ENCODE data around the gene KIAA0825. TPM values are rescaled to one million over a fixed set of nuclear protein-coding genes. Genes with fewer than 3 reads are reported as not detected.

KIAA0825 gene
- total RNA-seq, 1 experiment from 2014 or later, result 1.3 TPM

DNA sequence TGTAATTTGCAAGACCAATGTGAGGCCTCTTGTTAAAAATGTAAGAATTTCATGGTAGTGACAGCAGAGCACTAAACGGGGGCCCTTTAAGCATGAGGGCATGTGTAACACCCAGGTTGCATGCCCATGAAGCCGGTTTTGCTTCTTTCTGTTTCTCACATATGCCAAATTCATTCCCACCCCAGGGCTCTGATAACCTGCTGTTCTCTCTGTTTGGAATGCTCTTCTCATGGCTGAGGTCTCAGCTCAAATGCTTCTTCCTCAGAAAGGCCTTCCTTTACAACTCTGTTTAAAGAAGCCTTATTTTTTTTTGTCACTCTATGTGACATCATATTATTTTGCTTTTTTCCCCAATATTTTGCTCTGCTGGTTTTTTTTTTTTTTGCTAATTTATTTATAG, 369.0 kb downstream of the KIAA0825 start:
- Mint-ChIP-seq H3K27ac (no peak overlapping the region; the same call in 1 of the 2 replicates), H3K4me1 (peaks cover 29% of the 10 kb centered on the region), H3K9me3 (no peaks in the 10 kb centered on the region), H3K36me3 (no peaks in the 10 kb centered on the region), H3K4me3 (no peak overlapping the region), H3K27me3 (ENCODE audit: low read depth) (no peaks in the 10 kb centered on the region)
- POLR2A ChIA-PET, result no interaction called here
- peak; percentile 79 for TF ChIP-seq ZNF423 (CRISPR knock-in tag; IDR thresholded peaks at IDR 0.05)
- TF ChIP-seq MAX (CRISPR knock-in tag; IDR thresholded peaks at IDR 0.05), result no peak
- DNase-seq (ENCODE audit: low spot score), result no peak
- peak; percentile 67 for ATAC-seq
- CTCF ChIA-PET, result no interaction called here

- ChIA-PET POLR2A (no interaction called here), CTCF (no interaction called here)
- Mint-ChIP-seq H3K36me3 (no peaks in the 10 kb centered on the region), H3K4me1 (peaks cover 29% of the 10 kb centered on the region), H3K9me3 (no peaks in the 10 kb centered on the region), H3K4me3 (no peak overlapping the region), H3K27me3 (ENCODE audit: low read depth) (no peaks in the 10 kb centered on the region), H3K27ac (0 out of 2 replicates have a peak overlapping the region, but pooled peaks have one; percentile 4)
- TF ChIP-seq, protein P1, sequence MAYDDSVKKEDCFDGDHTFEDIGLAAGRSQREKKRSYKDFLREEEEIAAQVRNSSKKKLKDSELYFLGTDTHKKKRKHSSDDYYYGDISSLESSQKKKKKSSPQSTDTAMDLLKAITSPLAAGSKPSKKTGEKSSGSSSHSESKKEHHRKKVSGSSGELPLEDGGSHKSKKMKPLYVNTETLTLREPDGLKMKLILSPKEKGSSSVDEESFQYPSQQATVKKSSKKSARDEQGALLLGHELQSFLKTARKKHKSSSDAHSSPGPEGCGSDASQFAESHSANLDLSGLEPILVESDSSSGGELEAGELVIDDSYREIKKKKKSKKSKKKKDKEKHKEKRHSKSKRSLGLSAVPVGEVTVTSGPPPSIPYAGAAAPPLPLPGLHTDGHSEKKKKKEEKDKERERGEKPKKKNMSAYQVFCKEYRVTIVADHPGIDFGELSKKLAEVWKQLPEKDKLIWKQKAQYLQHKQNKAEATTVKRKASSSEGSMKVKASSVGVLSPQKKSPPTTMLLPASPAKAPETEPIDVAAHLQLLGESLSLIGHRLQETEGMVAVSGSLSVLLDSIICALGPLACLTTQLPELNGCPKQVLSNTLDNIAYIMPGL (CRISPR knock-in tag; IDR thresholded peaks at IDR 0.05), result no peak
- no peak for TF ChIP-seq ZNF263 (CRISPR knock-in tag; IDR thresholded peaks at IDR 0.05; ENCODE audit: low read depth)
- no peak for TF ChIP-seq ZNF396 (CRISPR knock-in tag; IDR thresholded peaks at IDR 0.05; ENCODE audit: borderline replicate concordance)
- TF ChIP-seq STAT6 (CRISPR knock-in tag; conservative IDR thresholded peaks at IDR 0.05; ENCODE audit: low read depth), result no peak
- TF ChIP-seq ZNF281 (CRISPR knock-in tag; IDR thresholded peaks at IDR 0.05), result no peak
- TF ChIP-seq, protein P2, sequence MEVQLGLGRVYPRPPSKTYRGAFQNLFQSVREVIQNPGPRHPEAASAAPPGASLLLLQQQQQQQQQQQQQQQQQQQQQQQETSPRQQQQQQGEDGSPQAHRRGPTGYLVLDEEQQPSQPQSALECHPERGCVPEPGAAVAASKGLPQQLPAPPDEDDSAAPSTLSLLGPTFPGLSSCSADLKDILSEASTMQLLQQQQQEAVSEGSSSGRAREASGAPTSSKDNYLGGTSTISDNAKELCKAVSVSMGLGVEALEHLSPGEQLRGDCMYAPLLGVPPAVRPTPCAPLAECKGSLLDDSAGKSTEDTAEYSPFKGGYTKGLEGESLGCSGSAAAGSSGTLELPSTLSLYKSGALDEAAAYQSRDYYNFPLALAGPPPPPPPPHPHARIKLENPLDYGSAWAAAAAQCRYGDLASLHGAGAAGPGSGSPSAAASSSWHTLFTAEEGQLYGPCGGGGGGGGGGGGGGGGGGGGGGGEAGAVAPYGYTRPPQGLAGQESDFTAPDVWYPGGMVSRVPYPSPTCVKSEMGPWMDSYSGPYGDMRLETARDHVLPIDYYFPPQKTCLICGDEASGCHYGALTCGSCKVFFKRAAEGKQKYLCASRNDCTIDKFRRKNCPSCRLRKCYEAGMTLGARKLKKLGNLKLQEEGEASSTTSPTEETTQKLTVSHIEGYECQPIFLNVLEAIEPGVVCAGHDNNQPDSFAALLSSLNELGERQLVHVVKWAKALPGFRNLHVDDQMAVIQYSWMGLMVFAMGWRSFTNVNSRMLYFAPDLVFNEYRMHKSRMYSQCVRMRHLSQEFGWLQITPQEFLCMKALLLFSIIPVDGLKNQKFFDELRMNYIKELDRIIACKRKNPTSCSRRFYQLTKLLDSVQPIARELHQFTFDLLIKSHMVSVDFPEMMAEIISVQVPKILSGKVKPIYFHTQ (CRISPR knock-in tag; IDR thresholded peaks at IDR 0.05), result no peak
- no peak for TF ChIP-seq ESRRA (CRISPR knock-in tag; IDR thresholded peaks at IDR 0.05; ENCODE audit: borderline replicate concordance)
- no peak for TF ChIP-seq MAX (CRISPR knock-in tag; IDR thresholded peaks at IDR 0.05)
- no peak for TF ChIP-seq ATF3 (CRISPR knock-in tag; conservative IDR thresholded peaks at IDR 0.05)
- TF ChIP-seq JUN (CRISPR knock-in tag; IDR thresholded peaks at IDR 0.05), result no peak
- TF ChIP-seq, protein P3, sequence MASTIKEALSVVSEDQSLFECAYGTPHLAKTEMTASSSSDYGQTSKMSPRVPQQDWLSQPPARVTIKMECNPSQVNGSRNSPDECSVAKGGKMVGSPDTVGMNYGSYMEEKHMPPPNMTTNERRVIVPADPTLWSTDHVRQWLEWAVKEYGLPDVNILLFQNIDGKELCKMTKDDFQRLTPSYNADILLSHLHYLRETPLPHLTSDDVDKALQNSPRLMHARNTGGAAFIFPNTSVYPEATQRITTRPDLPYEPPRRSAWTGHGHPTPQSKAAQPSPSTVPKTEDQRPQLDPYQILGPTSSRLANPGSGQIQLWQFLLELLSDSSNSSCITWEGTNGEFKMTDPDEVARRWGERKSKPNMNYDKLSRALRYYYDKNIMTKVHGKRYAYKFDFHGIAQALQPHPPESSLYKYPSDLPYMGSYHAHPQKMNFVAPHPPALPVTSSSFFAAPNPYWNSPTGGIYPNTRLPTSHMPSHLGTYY (CRISPR knock-in tag; IDR thresholded peaks at IDR 0.05), result no peak
- ATAC-seq, result no peak
- no peak for DNase-seq (ENCODE audit: low spot score)
Measured at GRCh38 chr5:94248175-94248875, 370.1 kb downstream of the KIAA0825 start.
